HepG2 (cell line): ENCODE results near the gene MEIOB. TPM values are rescaled to one million over a fixed set of nuclear protein-coding genes. Genes with fewer than 3 reads are reported as not detected.
"Not testable (repeated sequence)": the region's sequence is repeated elsewhere in the genome, so short reads cannot be mapped to it uniquely, and the experiment has no call there.

Experiments
- ATAC-seq: fragments of 200-7000 bp; cut with Tn5 transposase; 3 replicates; pipeline ENCODE4 v1.9.1; 2020; ENCODE audit warnings: mild to moderate bottlenecking, moderate library complexity
- BruUV-seq: library from RNA; stranded (reverse); fragments of 400-500 nt; replicated peaks from 2 replicates; lab custom pipeline; 2021; lab: Mats Ljungman, UMichigan
- CTCF ChIA-PET: fragments of 300-600 bp; formaldehyde crosslinking; extraction: SDS; loops from one replicate; lab custom pipeline; 2021; ENCODE audit warnings: low total read pairs, inconsistent platforms, low intra/inter-chr PET ratio; lab: Yijun Ruan, JAX
- POLR2A ChIA-PET: fragments of 350-600 bp; sonication (Branson Sonifier 250); formaldehyde crosslinking; loops from one replicate; lab custom pipeline; 2020; ENCODE audit warnings: antibody characterized with exemption, inconsistent platforms; lab: Yijun Ruan, JAX
- DNase-seq: peaks from one replicate; pipeline ENCODE4 v3.0.0-alpha.2; 2015; ENCODE audit warnings: low spot score
- FAIRE-seq: peaks from 3 replicates; lab custom pipeline; 2011; peaks lifted over from hg19 to GRCh38; lab: Jason Lieb, UNC
- H2AFZ ChIP-seq: one replicate; pipeline ENCODE4 v1.6.1; 2011; ENCODE audit warnings: low read length, inconsistent platforms
- H3K27ac ChIP-seq: fragments of 300-600 bp; 3 replicates; pipeline ENCODE4 v1.8.0; 2011; ENCODE audit warnings: mixed run types, mild to moderate bottlenecking, mixed read lengths, low read length, inconsistent platforms; ENCODE audit not compliant: insufficient read depth; ENCODE audit errors: extremely low read length
- H3K27me3 ChIP-seq, 2 experiments: fragments of 200-600 bp in 1 of 2; 2 replicates in 1 of 2; 3 replicates in 1 of 2; pipeline versions ENCODE4 v1.6.0 to v1.8.0; 2011; ENCODE audit warnings: low read length in 2 of 2, mild to moderate bottlenecking in 2 of 2, moderate library complexity in 2 of 2, inconsistent platforms in 1 of 2; ENCODE audit not compliant: insufficient read depth in 2 of 2, control insufficient read depth in 1 of 2
- H3K36me3 ChIP-seq, 2 experiments: fragments of 200-600 bp in 1 of 2; replicated peaks in 1 of 2; 2 replicates in 1 of 2; 3 replicates in 1 of 2; pipeline versions ENCODE4 v1.5.1 to v1.8.0; 2011; ENCODE audit warnings: low read length in 2 of 2, inconsistent platforms in 1 of 2; ENCODE audit not compliant: insufficient read depth in 2 of 2, control insufficient read depth in 1 of 2
- H3K4me1 ChIP-seq: 2 replicates; pipeline ENCODE4 v1.5.1; 2012; ENCODE audit warnings: low read length, inconsistent platforms; ENCODE audit not compliant: insufficient read depth
- H3K4me2 ChIP-seq: 2 replicates; pipeline ENCODE4 v1.6.0; 2011; ENCODE audit warnings: low read depth, low read length, inconsistent platforms
- H3K4me3 ChIP-seq, 3 experiments: fragments of 200-600 bp in 1 of 3; sonication (generic), shearing (Covaris generic) in 1 of 3; replicated peaks in 1 of 3; 2 replicates each; pipeline ENCODE4 v1.5.1; 2011 to 2016; ENCODE audit warnings: low read length in 3 of 3, inconsistent platforms in 2 of 3, low read depth in 2 of 3, mild to moderate bottlenecking in 2 of 3, control low read depth in 1 of 3, mixed read lengths in 1 of 3; ENCODE audit not compliant: insufficient read depth in 1 of 3
- H3K79me2 ChIP-seq: one replicate; pipeline ENCODE4 v1.6.1; 2011; ENCODE audit warnings: low read length, inconsistent platforms; ENCODE audit not compliant: insufficient read depth
- H3K9ac ChIP-seq: 2 replicates; pipeline ENCODE4 v1.6.0; 2011; ENCODE audit warnings: mild to moderate bottlenecking, low read depth, low read length, inconsistent platforms; ENCODE audit not compliant: insufficient read depth
- H3K9me3 ChIP-seq: 2 replicates; pipeline ENCODE4 v1.5.1; 2012; ENCODE audit warnings: mild to moderate bottlenecking, low read length
- H4K20me1 ChIP-seq: 2 replicates; pipeline ENCODE4 v1.6.0; 2011; ENCODE audit warnings: inconsistent platforms, mild to moderate bottlenecking, low read length, moderate library complexity; ENCODE audit not compliant: insufficient read depth
- ZNF441 ChIP-seq: sonication (generic); formaldehyde crosslinking; IDR thresholded peaks from 2 replicates; pipeline ENCODE4 v1.7.0; 2021; ENCODE audit warnings: missing genetic modification reagents, borderline replicate concordance
- WGBS: methylation state at CpG from one replicate; pipeline ENCODE4 v1.1.6; 2017; ENCODE audit warnings: low lambda C conversion rate; 5-methylcytosine and 5-hydroxymethylcytosine counted together
- in situ Hi-C: cut with HindIII; loops from 2 replicates; pipeline ENCODE4 v1.10.0; 2017; ENCODE audit warnings: low pct_unique_long_range_greater_than_20kb; ENCODE audit not compliant: extremely low pct_ligation_motif_present
- intact Hi-C: fragments of 100-400 bp; cut with micrococcal nuclease; formaldehyde crosslinking; loops from one replicate; pipeline ENCODE4 v1.10.0; 2022; ENCODE audit not compliant: unreplicated experiment
- polyA plus RNA-seq, 8 experiments: library from polyadenylated mRNA; depleted of rRNA in 3 of 8; stranded (reverse) in 7 of 8; unstranded in 1 of 8; fragments of >200 nt; fragmentation: Illumina TruSeq in 4 of 8; extraction: Trizol in 4 of 8; gene quantifications; 2 replicates each; pipeline versions ENCODE4 v1.2.1 to v1.2.3, GENCODE V29; 2011 to 2016; ENCODE audit warnings: low read depth in 4 of 8, missing spikeins in 1 of 8, mixed read lengths in 1 of 8; ENCODE audit not compliant: insufficient read depth in 1 of 8
- total RNA-seq, 5 experiments: library from RNA; depleted of rRNA; stranded (reverse); fragments of >200 nt; fragmentation: Illumina TruSeq; extraction: Trizol; gene quantifications; 2 replicates each; pipeline ENCODE4 v1.2.3, GENCODE V29; 2016; ENCODE audit warnings: low read depth in 1 of 5

The MEIOB gene
- total and polyA plus RNA-seq, 2 of the 13 experiments (the other 11 are each of a cell fraction or from before 2014, with no cell fraction given) = 0.17 TPM; not detected in 1

DNA sequence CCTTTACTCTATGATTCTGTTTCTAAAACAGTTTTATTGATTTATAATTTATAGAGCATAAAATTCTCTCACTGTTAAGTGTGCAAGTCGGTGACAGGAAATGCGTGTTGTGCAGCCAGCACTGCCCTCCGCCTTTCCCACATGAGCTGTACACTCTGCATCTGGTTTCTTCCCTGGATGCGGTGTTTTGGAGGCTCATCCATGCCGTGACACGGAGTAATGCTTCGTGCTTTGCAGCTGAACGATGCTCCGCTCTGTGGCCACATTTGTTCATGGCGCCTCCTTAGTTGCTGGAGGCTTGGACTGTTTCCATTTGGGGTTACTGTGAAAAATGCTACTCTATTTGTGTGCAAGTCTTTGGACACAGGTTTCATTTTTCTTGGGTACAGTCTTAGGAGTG is 71.3 kb downstream of the MEIOB start:
- no peaks in the 10 kb centered on the region for H3K27me3 ChIP-seq
- H2AFZ ChIP-seq = no peak overlapping the region
- H3K4me2 ChIP-seq = no peak overlapping the region
- no peaks in the 10 kb centered on the region for H3K4me1 ChIP-seq
- no TSS peak for BruUV-seq
- no peaks in the 10 kb centered on the region for H3K36me3 ChIP-seq
- POLR2A ChIA-PET = interaction anchor here (1.1 to 1.2 kb wide), 2 partner anchors 13 to 18 kb away, joined by 3 read pairs; partner anchors contain the start of genes NUBP2 and SPSB3
- no peak for TF ChIP-seq ZNF441 (CRISPR knock-in tag)
- H3K4me3 ChIP-seq = no peak overlapping the region
- CTCF ChIA-PET = no interaction called here
- DNase-seq (no peak), FAIRE-seq (no peak), ATAC-seq (no peak)
- 89% methylated on average over 10 of the region's 10 CpGs for WGBS
- intact Hi-C loops = no loop called here
- no peaks in the 10 kb centered on the region for H4K20me1 ChIP-seq
- in situ Hi-C loops = no loop called here
- peaks cover 24% of the 10 kb centered on the region for H3K9me3 ChIP-seq
- no peak overlapping the region for H3K9ac ChIP-seq
- no peak overlapping the region for H3K27ac ChIP-seq
- H3K79me2 ChIP-seq = no peaks in the 10 kb centered on the region

DNA sequence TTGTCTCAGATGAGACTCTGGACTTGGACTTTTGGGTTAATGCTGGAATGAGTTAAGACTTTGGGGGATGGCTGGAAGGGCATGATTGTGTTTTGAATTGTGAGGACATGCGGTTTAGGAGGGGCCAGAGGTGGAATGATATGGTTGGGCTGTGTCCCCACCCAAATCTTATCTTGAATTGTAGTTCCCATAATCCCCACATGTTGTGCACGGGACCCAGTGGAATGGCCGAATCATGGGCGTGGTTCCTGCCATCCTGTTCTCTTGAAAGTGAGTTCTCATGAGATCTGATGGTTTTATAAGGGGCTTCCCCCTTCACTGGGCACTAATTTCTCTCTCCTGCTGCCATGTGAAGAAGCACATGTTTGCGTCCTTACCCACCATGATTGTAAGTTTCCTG is 72.7 kb downstream of the MEIOB start:
- Histone ChIP-seq H3K9me3 (peaks cover 24% of the 10 kb centered on the region), H3K4me1 (peaks cover 14% of the 10 kb centered on the region)
- H3K4me3 ChIP-seq, ATAC-seq, H3K9ac ChIP-seq, H3K27ac ChIP-seq, H4K20me1 ChIP-seq, H2AFZ ChIP-seq, CTCF ChIA-PET, BruUV-seq, POLR2A ChIA-PET, H3K4me2 ChIP-seq, FAIRE-seq, DNase-seq, H3K36me3 ChIP-seq, intact Hi-C loops, H3K79me2 ChIP-seq, in situ Hi-C loops, H3K27me3 ChIP-seq: not testable (repeated sequence)
- WGBS = 84% methylated on average over 3 of the region's 5 CpGs
